Small intestine (tissue), 7 donors: ENCODE measurements around the gene NOL3. TPM values are rescaled to one million over a fixed set of nuclear protein-coding genes. Genes with fewer than 3 reads are reported as not detected.

Source experiments
- DNase-seq, 2 donors: peaks; one replicate each; pipeline versions ENCODE4 v3.0.0 to v3.0.0-alpha.2; 2013
- FAIRE-seq: peaks from 2 replicates; lab custom pipeline; 2012; peaks lifted over from hg19 to GRCh38; lab: Jason Lieb, UNC
- H3K27ac ChIP-seq, 3 donors: one replicate each; pipeline ENCODE4 v1.5.1; 2013; ENCODE audit warnings: low read length in 2 of 3, mild to moderate bottlenecking in 2 of 3, control low read depth in 1 of 3, inconsistent platforms in 1 of 3, low read depth in 1 of 3, moderate library complexity in 1 of 3
- H3K27me3 ChIP-seq, 3 donors: one replicate each; pipeline ENCODE4 v1.6.1; 2013; ENCODE audit warnings: low read length in 3 of 3, inconsistent platforms in 1 of 3; ENCODE audit not compliant: control insufficient read depth in 3 of 3, insufficient read depth in 3 of 3
- H3K36me3 ChIP-seq, 3 donors: one replicate each; pipeline ENCODE4 v1.6.1; 2013; ENCODE audit warnings: low read length in 3 of 3, inconsistent platforms in 1 of 3, low read depth in 1 of 3, mild to moderate bottlenecking in 1 of 3, moderate library complexity in 1 of 3; ENCODE audit not compliant: control insufficient read depth in 3 of 3, insufficient read depth in 2 of 3
- H3K4me1 ChIP-seq, 3 donors: one replicate each; pipeline ENCODE4 v1.6.1; 2013; ENCODE audit warnings: low read length in 2 of 3, inconsistent platforms in 1 of 3, low read depth in 1 of 3, mild to moderate bottlenecking in 1 of 3, moderate library complexity in 1 of 3; ENCODE audit not compliant: control insufficient read depth in 3 of 3, insufficient read depth in 2 of 3
- H3K4me3 ChIP-seq, 3 donors: one replicate each; pipeline ENCODE4 v1.5.1; 2013; ENCODE audit warnings: low read length in 3 of 3, control low read depth in 1 of 3, inconsistent platforms in 1 of 3, low read depth in 1 of 3, mild to moderate bottlenecking in 1 of 3, moderate library complexity in 1 of 3
- H3K9me3 ChIP-seq, 2 donors: one replicate each; pipeline ENCODE4 v1.6.1; 2013; ENCODE audit warnings: low read depth in 1 of 2, low read length in 1 of 2; ENCODE audit not compliant: control insufficient read depth in 2 of 2, insufficient read depth in 1 of 2
- WGBS, 3 donors: extraction: QIAGEN DNeasy Blood & Tissue Kit; methylation state at CpG; one replicate each; pipeline ENCODE4 v1.1.7; 2013; 5-methylcytosine and 5-hydroxymethylcytosine counted together
- polyA plus RNA-seq, 4 donors: library from polyadenylated mRNA; stranded (reverse) in 3 of 4; unstranded in 1 of 4; fragments of 200-250 nt in 3 of 4; fragments of 120-200 nt in 1 of 4; gene quantifications; one replicate each; pipeline versions ENCODE4 v1.2.1 to v1.2.3, GENCODE V29; 2013
- donor health status: healthy with polysubstance abuse.
- donor health status: control.
- donor health status: control.
- donor health status: Bipolar disorder and iron deficiency.
- donor health status: healthy.

Gene NOL3
- polyA plus RNA-seq, 4 donors, result 4.5 to 17.1 (median 9.5) TPM

- Histone ChIP-seq H3K4me1 (no peaks in the 10 kb centered on the region), H3K4me3 (no peak overlapping the region), H3K27ac (no peak overlapping the region), H3K27me3 (peaks cover 0 to 10% (median 0%) of the 10 kb centered on the region in 3 donors), H3K36me3 (peaks cover 11 to 91% (median 24%) of the 10 kb centered on the region in 3 donors), H3K9me3 (no peaks in the 10 kb centered on the region)
- WGBS, 3 donors, result 96% methylated on average over 2 of the region's 2 CpGs
- DNase-seq, result no peak
- no peak for FAIRE-seq
Observed at GRCh38 chr16:67144943-67145342, 25.4 kb upstream of the NOL3 start.

GRCh38 chr16:67145746-67146145, 24.6 kb upstream of the NOL3 start:
- no peak overlapping the region for H3K4me3 ChIP-seq
- DNase-seq (no peak), FAIRE-seq (no peak)
- no peaks in the 10 kb centered on the region for H3K9me3 ChIP-seq
- H3K27me3 ChIP-seq, result peaks cover 0 to 18% (median 0%) of the 10 kb centered on the region in 3 donors
- peaks cover 0 to 5% (median 0%) of the 10 kb centered on the region in 3 donors for H3K4me1 ChIP-seq
- peaks cover 11 to 85% (median 21%) of the 10 kb centered on the region in 3 donors for H3K36me3 ChIP-seq
- WGBS, 3 donors, result 87 to 95% (median 91%) methylated on average over 2 of the region's 2 CpGs
- no peak overlapping the region for H3K27ac ChIP-seq

DNA sequence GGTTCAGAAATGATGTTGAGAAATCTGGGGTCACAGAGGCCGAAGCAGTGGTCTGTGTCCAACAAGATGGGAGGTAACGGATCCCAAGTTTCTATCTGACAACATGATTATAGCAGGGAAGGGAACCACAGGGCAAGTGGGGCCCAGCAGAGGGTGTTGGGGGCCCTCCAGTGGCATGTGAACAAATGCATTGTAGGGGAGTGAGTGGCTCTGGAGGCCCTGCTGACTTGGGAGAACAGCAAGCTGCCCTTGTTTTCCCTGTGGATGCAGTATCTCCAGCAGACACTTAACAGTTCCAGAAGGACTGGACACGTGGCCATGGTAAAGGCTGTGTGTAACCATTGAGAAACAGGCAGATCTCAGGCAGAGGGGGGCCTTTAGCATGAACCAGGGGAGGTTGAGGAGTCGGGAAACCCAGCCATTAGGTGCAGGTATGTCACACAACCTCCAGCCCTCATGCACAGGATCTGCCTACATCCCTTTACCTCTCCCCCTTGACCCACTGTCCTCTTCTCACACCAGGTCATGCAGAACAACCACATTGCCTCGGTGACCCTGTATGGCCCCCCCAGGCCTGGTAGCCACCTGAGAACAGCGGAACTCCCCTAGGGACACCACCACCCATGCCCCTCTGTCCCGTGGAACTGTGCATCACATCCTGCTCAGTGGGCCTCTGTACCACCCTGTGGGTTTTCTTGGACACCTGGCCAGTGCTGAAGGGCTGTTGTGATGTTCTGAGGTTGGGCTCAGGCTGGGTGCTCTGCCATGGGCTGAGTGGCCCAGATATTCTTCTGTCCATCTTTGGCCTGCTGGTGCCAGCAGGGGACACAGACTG, 23.6 kb upstream of the NOL3 start:
- peaks cover 7 to 75% (median 14%) of the 10 kb centered on the region in 3 donors for H3K36me3 ChIP-seq
- peaks cover 0 to 28% (median 0%) of the 10 kb centered on the region in 3 donors for H3K27me3 ChIP-seq
- 84 to 91% (median 87%) methylated on average over 7 of the region's 7 CpGs for WGBS, 3 donors
- FAIRE-seq (no peak), DNase-seq (peak in 1 of 2 donors; percentile 20)
- no peaks in the 10 kb centered on the region for H3K9me3 ChIP-seq
- H3K4me1 ChIP-seq, result peaks cover 0 to 15% (median 0%) of the 10 kb centered on the region in 3 donors
- no peak overlapping the region for H3K27ac ChIP-seq
- H3K4me3 ChIP-seq, result no peak overlapping the region

- Histone ChIP-seq H3K9me3 (no peaks in the 10 kb centered on the region), H3K4me3 (no peak overlapping the region), H3K4me1 (peaks cover 0 to 16% (median 0%) of the 10 kb centered on the region in 3 donors), H3K27me3 (peaks cover 0 to 32% (median 0%) of the 10 kb centered on the region in 3 donors), H3K27ac (no peak overlapping the region), H3K36me3 (peaks cover 4 to 67% (median 10%) of the 10 kb centered on the region in 3 donors)
- no peak for DNase-seq
- no peak for FAIRE-seq
- WGBS, 3 donors, result 96 to 98% (median 97%) methylated on average over 4 of the region's 4 CpGs
Observed at GRCh38 chr16:67147437-67148140, 22.7 kb upstream of the NOL3 start.

- Histone ChIP-seq H3K27ac (no peak overlapping the region), H3K4me1 (peaks cover 0 to 16% (median 0%) of the 10 kb centered on the region in 3 donors), H3K9me3 (no peaks in the 10 kb centered on the region), H3K36me3 (peaks cover 4 to 60% (median 10%) of the 10 kb centered on the region in 3 donors), H3K4me3 (no peak overlapping the region), H3K27me3 (peaks cover 0 to 38% (median 0%) of the 10 kb centered on the region in 3 donors)
- 91 to 93% (median 92%) methylated on average over 2 of the region's 2 CpGs for WGBS, 3 donors
- FAIRE-seq (no peak), DNase-seq (no peak)
Observed at GRCh38 chr16:67148221-67148620, 22.1 kb upstream of the NOL3 start.

DNA sequence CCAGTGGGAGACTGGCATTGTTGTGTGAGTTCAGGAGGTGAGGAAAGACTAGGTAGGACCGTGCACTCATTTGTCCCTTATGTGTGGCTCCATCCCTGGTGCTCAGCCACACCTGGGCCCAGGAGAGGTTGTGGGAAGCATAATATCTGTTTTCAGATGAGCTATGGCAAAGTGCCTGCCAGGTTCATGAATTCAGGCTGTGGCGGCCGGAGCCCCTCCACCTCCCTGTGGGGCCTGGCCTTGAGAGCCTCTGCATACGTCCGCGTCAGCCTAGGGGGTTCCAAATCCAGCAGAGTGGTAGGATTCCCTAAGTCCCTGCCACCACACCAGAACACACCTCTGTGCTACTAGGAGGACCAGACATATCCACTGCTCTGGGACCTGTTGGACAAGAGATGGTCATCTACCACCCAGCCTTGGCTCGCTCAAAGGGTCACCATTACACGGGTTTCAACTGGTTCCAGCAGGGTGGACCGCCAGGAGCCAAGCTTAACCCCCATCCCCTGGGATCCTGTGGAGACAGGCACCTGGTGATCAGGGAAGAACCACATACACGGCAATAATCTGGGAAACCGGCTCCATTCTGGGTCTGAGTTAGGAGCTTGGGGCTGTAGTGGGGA, 21.6 kb upstream of the NOL3 start:
- no peak for FAIRE-seq
- WGBS, 3 donors, result 89 to 93% (median 91%) methylated on average over 11 of the region's 11 CpGs
- peaks cover 4 to 55% (median 10%) of the 10 kb centered on the region in 3 donors for H3K36me3 ChIP-seq

GRCh38 chr16:67149276-67150046, 20.9 kb upstream of the NOL3 start:
- no peak overlapping the region for H3K27ac ChIP-seq
- FAIRE-seq (no peak), DNase-seq (no peak)
- WGBS, 3 donors, result 64 to 77% (median 76%) methylated on average over 60 to 77 of the region's 77 CpGs
- H3K36me3 ChIP-seq, result peaks cover 4 to 52% (median 10%) of the 10 kb centered on the region in 3 donors
- no peak overlapping the region for H3K4me3 ChIP-seq
- H3K4me1 ChIP-seq, result peaks cover 0 to 16% (median 0%) of the 10 kb centered on the region in 3 donors
- no peaks in the 10 kb centered on the region for H3K9me3 ChIP-seq
- H3K27me3 ChIP-seq, result peaks cover 0 to 50% (median 0%) of the 10 kb centered on the region in 3 donors

More for the DNA sequence above, 21.6 kb upstream of the NOL3 start:
- Histone ChIP-seq H3K4me1 (peaks cover 0 to 16% (median 0%) of the 10 kb centered on the region in 3 donors), H3K27ac (no peak overlapping the region), H3K9me3 (no peaks in the 10 kb centered on the region), H3K27me3 (peaks cover 0 to 43% (median 0%) of the 10 kb centered on the region in 3 donors), H3K4me3 (no peak overlapping the region)
- no peak for DNase-seq
